C1 segment of cervical spinal cord (tissue), 14 donors: ENCODE results near the gene ERICH4.

ENCODE experiments used
- DNase-seq, 14 donors: peaks; one replicate each; lab custom pipeline; 2025; lab: John Stamatoyannopoulos, UW

Gene ERICH4

DNA sequence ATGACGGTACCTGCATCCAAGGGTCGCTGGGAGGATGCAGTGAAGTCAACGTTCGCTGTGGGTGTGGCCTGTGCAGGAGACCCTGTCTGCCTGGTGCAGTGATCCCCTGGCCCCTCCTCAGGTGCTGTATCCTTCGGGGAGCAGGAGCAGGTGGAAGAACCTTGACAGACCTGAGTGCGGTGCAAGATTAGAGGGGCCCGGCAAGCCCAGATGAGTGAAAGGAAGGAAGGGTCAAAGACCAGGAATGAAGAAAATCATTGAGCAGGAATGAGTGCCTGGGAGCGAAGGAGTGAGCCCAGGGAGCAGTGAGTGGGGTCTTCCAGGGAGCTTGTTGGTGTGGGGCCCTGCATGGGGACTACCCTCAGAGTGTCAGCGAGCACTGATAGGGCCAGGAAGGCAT is 28.5 kb upstream of the ERICH4 start:
- DNase-seq: no peak

DNA sequence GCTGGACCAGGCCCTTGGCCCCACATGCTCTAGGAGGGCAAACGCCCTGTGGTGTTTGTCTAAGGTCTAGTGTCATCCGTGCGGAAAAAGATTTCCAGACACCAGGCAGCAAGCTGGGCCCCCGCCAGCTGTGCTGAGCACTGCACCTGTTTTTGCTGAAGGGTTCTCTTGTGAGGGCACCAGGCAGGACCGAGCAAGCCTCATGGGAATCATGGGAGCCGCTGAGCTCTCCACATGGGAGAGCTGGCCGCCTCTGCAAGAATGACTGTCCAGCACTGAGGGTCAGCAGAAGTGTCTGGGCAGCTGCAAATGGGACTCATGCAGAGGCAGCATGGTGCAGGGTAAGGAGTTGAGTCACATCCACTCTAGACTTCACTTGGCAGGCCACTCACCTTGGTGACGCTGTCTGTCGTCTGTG is 27.8 kb upstream of the ERICH4 start:
- DNase-seq: no peak

DNA sequence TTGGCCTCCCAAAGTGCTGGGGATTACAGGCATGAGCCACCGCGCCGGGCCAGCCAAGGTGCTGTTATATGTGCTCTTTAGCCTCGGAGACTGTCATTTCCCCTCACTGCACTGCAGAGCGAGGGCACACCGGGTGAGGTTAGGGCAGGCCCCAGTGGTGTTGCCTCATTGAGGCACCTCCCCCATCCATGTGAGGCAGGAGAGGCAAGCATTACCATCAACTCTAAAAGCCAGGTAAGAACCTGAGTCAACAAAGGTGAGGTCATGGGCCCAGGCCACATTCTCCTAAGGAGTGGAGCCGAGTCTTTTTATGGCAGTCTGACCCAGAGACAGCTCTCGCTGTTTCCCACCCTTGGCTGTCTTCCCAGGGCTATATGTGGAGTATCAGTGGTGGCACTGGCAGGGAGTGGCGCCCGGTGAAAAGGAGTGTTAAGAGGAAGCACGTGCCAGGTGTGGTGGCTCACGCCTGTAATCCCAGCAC is 26.7 kb upstream of the ERICH4 start:
- no peak for DNase-seq

DNA sequence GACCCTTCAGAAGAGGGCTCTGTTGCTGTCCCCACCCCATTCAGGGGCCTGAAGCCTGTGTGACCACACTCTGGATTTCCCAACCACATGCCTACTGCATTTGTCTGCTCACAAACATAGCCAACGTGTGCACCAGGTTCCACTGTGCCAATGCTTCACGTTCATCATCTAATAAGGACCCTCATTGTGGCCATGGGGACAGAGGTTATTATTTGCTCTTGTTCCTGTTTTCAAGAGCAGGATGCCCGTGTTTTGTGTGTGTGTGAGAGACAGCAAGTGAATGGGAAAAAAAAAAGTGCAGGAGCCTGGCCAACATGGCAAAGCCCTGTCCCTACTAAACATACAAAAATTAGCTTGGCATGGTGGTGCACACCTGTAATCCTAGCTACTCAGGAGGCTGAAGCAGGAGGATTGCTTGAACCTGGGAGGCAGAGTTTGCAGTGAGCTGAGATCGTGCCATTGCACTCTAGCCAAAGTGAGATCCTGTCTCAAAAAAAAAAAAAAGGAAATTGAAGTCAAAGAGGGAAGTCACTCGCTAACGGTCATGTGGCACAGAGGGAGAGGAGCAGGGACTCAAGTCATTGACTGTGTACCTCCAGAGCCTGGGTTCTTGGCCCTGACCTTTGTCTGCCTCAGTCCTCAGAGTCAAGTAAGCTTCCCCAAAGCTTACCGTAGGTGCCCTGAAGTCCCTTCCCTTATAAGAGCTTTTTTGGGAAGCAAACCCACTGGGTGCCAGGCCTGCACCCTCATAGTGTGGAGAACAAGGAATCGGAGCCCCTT is 22.7 kb upstream of the ERICH4 start:
- peak in 3 of 14 donors; percentile 9 to 24 (median 19) for DNase-seq

DNA sequence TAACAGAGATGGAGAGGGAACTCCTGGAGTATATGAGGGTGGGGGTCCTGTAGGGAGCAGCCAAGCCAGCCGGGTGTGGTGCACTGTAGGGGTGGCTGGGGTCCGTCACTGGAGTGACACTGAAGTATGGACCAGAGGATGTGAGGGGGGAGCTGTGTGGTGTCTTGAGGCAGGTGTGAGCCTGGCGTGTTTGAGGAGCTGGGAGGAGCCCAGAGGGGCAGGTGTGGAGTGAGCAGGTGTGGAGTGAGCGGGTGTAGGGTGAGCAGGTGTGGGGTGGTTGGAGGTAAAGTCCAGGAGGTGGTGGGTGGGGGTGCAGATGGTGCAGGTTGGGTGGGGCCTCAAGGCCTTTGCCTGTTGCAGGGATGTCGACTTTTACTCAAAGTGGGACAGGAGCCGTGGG is 21.6 kb upstream of the ERICH4 start:
- no peak for DNase-seq

DNA sequence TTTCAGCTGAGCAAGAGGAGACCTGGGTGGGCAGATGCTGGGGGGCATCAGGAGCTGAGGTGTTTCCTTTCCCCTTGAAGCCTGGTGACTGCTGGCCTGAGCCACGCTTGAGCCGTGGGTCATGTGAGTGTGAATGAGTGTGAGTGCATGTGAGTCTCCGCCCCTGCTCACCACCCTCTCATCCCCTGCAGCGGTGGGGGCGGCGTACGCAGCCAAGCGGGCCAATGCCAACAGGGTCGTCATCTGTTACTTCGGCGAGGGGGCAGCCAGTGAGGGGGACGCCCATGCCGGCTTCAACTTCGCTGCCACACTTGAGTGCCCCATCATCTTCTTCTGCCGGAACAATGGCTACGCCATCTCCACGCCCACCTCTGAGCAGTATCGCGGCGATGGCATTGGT is 21.0 kb upstream of the ERICH4 start:
- no peak for DNase-seq

DNA sequence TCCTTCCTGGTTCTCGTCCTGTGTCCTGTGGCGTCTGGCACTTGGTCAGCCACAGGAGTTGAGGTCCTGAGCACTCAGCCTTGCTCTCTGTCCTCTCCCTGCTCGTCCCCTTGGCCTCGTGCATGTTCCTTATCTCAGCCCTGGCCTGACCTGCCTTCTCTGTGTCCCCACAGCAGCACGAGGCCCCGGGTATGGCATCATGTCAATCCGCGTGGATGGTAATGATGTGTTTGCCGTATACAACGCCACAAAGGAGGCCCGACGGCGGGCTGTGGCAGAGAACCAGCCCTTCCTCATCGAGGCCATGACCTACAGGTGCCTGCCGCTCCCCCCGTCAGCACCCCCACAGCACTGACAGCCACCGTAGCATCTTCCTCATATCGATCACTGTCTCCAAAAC is 20.5 kb upstream of the ERICH4 start:
- DNase-seq: no peak

DNA sequence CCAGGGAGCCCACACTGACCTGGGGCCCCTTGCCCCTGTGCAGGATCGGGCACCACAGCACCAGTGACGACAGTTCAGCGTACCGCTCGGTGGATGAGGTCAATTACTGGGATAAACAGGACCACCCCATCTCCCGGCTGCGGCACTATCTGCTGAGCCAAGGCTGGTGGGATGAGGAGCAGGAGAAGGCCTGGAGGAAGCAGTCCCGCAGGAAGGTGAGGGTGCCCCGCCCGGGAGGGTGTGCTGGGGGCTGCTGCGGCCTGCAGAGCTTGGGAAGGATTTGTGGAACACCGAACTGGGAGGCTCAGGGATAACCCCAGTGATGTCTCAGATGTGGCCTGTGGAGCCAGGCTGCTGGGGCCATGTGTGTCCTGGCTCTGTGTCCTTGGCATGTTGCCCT is 20.0 kb upstream of the ERICH4 start:
- no peak for DNase-seq

DNA sequence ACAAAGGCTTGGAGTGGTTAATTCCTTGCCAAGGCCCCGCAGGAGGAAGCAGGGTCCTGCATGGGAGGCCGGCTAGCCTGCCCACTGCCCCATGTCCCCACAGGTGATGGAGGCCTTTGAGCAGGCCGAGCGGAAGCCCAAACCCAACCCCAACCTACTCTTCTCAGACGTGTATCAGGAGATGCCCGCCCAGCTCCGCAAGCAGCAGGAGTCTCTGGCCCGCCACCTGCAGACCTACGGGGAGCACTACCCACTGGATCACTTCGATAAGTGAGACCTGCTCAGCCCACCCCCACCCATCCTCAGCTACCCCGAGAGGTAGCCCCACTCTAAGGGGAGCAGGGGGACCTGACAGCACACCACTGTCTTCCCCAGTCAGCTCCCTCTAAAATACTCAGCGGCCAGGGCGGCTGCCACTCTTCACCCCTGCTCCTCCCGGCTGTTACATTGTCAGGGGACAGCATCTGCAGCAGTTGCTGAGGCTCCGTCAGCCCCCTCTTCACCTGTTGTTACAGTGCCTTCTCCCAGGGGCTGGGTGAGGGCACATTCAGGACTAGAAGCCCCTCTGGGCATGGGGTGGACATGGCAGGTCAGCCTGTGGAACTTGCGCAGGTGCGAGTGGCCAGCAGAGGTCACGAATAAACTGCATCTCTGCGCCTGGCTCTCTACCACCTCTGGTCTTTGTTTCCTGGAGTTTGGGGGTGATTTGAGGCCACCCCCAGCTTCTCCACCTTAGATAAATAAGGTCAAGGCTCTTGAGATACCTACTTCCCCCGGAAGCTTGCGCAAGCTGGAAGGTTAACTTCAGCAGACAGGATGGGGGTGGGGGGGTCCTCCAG is 18.4 kb upstream of the ERICH4 start:
- no peak for DNase-seq

DNA sequence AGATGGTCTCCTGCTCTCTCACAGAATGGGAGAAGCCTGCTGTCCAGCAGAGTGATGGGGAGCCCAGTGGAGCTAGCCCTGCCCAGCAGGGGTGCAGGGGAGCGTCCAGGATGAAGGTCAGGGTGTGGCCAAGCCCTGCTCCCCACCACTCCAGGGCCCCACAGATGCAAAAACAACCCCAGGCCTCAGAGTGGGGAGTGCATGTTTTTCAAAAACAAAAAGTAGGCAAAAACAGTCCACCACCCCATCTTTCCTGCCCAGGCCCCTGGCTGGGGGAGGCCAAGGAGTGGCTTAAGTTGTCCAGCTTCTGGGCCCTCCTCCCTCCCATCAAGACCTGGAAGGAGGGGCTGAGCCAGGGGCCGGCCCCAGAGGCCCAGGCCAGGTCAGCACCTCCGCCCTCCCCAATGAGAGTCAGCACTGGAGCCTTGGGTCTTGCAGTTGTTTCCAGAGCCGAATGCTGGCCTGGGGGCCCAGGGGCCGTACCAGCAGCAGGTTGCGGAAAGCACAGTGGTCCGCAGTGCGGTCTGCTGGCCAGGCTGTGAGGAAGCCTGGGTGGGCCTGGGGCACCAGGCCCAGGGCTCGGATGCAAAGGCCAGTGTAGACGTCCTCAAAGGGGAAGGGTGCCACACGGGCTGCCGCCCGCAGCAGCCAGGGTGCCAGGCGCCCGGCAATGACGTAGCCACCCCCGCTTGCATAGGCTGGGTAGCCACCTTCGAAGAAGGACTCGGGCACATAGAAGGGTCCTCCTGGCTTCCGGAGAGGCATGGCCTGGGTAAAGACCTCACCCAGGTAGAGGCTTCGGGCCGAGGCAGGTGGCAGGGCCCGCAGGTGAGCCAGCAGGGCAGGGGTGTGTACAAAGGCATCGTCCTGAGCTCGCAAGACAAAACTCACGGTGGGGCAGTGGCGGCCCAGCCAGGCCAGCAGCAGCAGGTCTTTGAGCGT is 17.5 kb upstream of the ERICH4 start:
- DNase-seq: no peak

DNA sequence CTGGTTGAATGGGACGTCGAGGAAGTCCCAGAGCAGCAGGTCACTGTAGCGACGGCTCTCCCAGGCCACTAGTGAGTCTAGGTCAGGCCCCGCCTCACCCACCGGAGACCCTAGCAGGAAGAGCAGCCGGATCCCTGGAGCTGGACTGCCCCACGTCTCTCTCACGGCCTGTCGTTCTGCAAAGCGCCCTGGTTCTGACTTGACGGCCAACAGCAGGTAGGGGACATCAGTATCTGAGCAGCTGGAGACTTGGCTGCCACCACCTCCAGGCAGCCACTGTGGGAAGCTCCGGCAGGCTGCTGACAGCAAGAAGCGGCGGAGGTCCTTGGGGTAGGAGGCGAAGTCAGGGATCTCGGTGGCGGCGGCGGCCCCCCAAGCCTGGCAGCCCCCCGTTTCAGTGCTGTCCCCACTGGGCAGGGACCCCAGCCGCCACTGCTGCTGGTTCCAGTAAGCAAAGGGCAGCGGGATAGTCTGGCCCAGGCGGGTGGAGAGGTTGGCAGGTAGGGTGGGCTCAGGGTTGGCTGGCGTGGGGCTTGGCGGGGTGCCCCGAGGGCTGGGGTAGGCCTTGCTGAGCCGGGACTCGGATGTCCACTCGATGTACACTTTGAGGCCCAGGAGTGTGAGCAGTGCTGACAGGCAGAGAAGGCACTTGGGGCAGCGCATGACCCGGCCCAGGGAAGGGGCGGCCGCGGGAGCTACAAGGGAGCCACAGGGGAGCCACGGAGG is 16.7 kb upstream of the ERICH4 start:
- DNase-seq: no peak

DNA sequence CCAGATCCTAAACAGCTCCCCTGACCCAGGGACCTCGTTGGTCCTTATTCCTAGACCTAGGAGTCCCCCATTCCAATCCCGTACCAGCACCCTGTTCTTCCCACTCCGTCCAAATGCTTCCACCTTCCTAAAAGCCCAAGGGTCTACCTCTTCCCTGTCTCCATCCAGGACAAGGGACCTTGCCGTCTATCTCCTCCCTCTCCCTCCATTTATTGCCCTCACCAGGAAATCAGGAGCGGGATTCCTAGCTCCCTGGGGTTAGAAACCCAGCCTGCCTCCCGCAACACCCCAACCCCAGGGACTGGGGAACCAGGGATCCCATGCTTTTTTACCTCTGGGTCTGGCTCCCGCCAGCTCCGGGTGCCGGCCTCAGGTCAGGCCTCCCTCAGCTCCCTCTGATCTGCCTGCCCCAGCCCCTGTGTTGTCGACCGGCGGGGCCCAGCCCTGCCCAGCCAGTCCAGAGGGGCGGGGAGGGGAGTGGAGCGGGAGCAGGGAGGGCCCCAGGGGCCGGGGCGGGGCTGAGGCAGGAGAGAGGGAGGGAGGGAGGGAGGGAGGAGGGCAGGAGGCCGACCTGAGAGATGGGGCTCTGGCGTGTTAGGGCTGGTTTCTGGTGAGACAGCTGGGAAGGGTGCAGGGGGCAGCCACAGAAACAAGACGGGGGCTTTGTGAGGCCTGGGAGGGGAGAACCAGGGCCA is 15.9 kb upstream of the ERICH4 start, which contains the start of gene B3GNT8:
Gene B3GNT8, minus strand, starts transcription at position 423 of the 695 bp plus-strand sequence. CDS start 596 bp downstream, outside the sequence.
- DNase-seq: peak in 2 of 14 donors; percentile 7 to 48

DNA sequence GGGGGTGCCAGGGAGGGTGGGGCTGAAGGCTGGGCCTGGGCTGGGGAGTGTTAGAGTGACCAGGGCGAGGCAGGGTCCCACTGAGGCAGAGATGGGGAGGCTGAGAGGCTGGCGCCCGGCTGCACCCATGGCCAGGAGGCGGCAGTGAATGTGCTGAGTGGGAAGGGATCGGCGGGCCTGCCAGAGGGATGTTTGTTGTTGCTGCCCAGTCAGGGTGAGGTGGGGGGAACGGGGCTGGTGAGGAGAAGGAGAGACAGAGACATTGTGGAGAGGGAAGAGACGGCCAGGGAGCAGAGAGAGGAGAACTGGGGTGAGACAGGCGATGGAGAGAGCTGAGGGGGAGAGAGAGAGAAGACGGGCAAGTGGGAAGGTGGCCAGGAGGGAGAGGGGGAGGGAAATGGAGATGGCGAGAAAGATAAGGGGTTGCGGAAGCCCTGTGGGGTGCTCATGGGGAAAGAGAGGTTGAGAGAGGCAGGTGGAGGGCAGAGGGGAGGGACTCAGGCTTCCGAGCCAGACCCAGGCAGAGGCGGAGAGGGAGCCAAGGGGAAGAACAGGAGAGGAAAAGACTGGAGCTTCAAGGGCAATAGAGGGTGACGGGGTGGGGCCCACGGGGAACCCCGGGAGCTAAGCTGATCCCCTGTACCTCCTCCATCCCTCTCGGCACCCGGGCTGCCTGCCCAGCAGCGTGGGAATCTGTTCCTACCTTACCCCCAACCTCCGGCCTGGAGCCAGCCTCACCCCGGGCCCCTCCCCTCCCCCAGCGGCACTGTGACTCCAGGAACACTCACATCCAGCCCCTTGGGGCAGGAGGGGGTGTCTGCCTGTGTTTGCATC is 15.1 kb upstream of the ERICH4 start:
- DNase-seq: peak in 1 of 14 donors; percentile 48

DNA sequence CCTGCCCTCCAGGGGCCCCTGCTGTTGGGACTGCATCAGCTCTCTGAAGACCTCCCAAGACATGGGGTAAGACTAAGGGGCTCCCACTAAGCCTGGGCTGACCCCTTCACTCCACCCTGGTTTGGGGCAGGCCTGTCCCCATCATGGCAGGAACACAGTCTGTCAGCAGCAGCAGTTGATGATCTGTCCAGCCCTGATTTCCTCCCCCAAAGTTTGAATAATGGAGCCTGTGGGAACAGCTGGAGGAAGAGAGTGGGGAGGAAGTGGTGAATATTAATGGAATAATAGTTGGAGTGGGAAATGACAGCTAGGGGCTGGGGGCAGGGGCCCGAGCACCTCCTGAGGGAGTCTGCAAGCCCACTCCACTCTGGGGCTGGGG is 14.5 kb upstream of the ERICH4 start:
- DNase-seq: no peak

DNA sequence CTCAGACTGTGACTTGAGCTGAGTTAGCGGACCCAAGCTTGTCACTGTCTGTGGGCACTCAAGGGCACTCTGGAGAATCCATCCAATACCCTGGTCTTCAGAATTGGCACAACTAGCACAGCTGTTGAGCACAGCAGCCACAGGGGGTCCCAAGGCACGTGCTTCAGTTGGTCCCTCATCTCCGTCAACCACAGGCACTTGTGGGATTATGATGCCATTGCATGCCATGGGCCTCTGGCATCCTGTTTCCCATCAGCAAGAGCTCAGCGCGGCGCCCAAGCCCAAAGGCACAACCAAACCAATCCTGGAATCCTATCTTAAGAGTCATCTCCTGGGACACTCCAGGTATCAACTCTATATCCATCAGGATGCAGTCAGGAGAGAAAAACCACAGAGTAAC is 12.0 kb upstream of the ERICH4 start:
- no peak for DNase-seq

DNA sequence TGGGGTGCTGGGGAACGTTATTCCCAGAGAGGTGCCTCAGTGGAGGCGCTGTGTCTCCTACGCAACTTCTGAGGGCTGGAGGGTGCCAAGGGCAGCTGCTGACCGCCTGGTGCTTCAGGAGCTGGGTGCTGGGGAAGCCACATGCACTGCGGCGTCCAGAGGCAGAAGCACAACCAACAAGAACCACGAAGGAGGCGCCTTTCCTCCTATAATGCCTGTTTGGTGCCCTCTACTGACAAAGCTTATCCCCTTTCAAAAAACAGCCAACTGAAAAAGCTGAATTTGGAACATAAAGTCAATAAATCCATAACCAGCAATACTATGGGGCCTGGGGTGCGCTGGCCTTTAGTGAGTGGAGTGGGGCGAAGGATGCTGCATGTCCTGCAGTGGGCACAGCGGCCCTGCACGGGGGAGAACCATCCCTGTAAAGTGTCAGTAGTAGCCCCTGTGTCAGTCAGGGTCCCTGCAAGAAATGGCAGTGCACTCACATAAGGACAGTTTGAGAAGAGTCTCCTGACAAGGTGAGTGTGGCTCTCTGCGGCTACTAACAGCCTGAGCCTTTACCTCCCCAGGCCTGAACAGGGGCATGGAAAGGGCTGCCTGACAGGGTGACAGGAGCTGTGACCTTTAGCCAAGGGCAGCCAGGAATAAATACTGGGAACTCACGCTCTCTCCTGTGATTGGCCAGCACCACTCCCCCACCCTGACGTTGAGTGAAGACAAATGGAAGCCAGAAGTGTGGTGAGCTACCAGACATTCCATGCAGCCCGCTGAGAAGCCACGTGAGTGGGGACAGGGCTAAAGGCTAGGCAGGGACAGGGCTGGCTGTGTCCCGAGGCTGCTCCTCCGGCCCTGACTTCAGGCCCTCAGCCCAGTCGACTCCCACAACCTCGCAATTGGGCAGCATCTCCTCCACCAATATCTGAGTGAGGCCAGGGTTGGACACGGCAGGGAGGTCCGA is 11.2 kb upstream of the ERICH4 start:
- DNase-seq: peak in 2 of 14 donors; percentile 4 to 7

DNA sequence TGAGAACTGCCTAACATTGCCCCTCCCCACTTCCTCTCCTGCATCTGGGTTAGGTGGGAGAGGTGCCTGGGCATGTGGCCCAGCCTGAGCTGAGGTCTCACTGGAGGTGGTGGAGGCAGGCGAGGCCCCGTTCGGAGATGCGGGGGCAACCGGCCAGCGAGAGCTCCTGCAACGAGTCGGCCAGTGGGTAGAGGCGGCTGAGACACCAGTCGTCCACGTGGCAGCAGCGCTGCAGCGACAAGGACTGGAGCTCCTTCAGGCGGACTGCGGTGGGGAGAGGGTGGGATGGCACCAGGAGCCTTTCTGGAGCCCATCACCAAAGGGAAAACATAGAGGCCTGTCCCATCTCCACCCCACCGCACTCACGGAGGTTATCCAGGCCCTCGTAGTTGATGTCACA is 9.8 kb upstream of the ERICH4 start:
- DNase-seq: no peak

DNA sequence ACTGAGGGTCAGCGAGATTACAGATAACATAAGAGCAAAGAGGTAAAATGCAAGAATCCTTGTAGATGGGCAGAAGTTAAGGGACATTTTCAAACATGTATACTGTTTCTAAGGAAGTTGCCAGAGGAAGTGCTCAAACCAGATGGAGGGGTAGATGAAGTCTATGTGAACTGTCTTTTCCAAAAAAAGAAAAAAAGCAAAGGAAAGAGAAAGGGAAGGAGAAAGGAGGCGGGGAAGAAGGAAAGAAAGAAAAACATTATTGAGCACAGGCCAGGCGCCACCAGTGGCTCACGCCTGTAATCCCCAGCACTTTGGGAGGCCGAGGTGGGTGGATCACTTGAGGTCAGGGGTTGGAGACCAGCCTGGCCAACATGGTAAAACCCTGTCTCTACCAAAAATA is 8.5 kb upstream of the ERICH4 start:
- no peak for DNase-seq
